Uterus (tissue), 4 donors: ENCODE results near the gene TRMO. TPM values are rescaled to one million over a fixed set of nuclear protein-coding genes. Genes with fewer than 3 reads are reported as not detected.

Experiments used
- DNase-seq, 2 donors: peaks; one replicate each; pipeline ENCODE4 v3.0.0-alpha.2; 2019 to 2020
- H3K27ac ChIP-seq, 2 donors: fragments of 200-600 bp; sonication (generic); 1 replicate in 1 of 2; 2 replicates in 1 of 2; pipeline ENCODE4 v1.5.1; 2016 to 2018
- H3K27me3 ChIP-seq, 2 donors: fragments of 200-600 bp; sonication (generic); one replicate each; pipeline ENCODE4 v1.5.1; 2018 to 2019; ENCODE audit warnings: control low read depth in 1 of 2
- H3K36me3 ChIP-seq, 2 donors: fragments of 200-600 bp; sonication (generic); one replicate each; pipeline ENCODE4 v1.5.1; 2019; ENCODE audit warnings: control low read depth in 1 of 2
- H3K4me1 ChIP-seq, 2 donors: fragments of 200-600 bp; sonication (generic); one replicate each; pipeline ENCODE4 v1.5.1; 2018 to 2019; ENCODE audit warnings: control low read depth in 1 of 2
- H3K4me3 ChIP-seq, 2 donors: fragments of 200-600 bp; sonication (generic); 1 replicate in 1 of 2; 2 replicates in 1 of 2; pipeline ENCODE4 v1.5.1; 2018 to 2019; ENCODE audit warnings: mild to moderate bottlenecking in 1 of 2
- H3K9me3 ChIP-seq, 2 donors: fragments of 200-600 bp; sonication (generic); one replicate each; pipeline ENCODE4 v1.5.1; 2019; ENCODE audit warnings: control low read depth in 1 of 2
- CTCF ChIP-seq, 4 experiments: fragments of 200-600 bp in 2 of 4; fragments of 450-650 bp in 2 of 4; sonication (generic) in 2 of 4; IDR thresholded peaks; one replicate each; pipeline ENCODE4 v1.5.1; 2016 to 2019; ENCODE audit warnings: antibody characterized with exemption in 4 of 4, mild to moderate bottlenecking in 2 of 4, moderate library complexity in 1 of 4
- POLR2A ChIP-seq, 2 donors: fragments of 450-650 bp; IDR thresholded peaks; one replicate each; pipeline ENCODE4 v1.6.1; 2016; ENCODE audit warnings: antibody characterized with exemption in 2 of 2, mild to moderate bottlenecking in 1 of 2, moderate library complexity in 1 of 2
- intact Hi-C: fragments of 100-400 bp; cut with DNase I; formaldehyde crosslinking; loops from one replicate; pipeline ENCODE4 v1.15.1; 2023; ENCODE audit warnings: low total_unique reads
- total RNA-seq, 4 donors: library from RNA; depleted of rRNA in 3 of 4; stranded (reverse); fragments of >200 nt in 3 of 4; gene quantifications; one replicate each; pipeline versions ENCODE4 v1.1.0 to v1.2.4, GENCODE V29; 2014 to 2023
- donor health status: DM: yes; HTN: yes; CAD: no.

TRMO gene
- total RNA-seq, 4 donors from 2014 or later, result 14.1 to 32.6 (median 19.7) TPM

GRCh38 chr9:97943308-97943855, 21.1 kb upstream of the TRMO start:
- H3K4me1 ChIP-seq, result no peaks in the 10 kb centered on the region
- H3K27me3 ChIP-seq, result no peaks in the 10 kb centered on the region
- DNase-seq, result no peak
- H3K27ac ChIP-seq, result no peak overlapping the region
- H3K9me3 ChIP-seq, result no peaks in the 10 kb centered on the region
- intact Hi-C loops, result no loop called here
- H3K36me3 ChIP-seq, result no peaks in the 10 kb centered on the region
- TF ChIP-seq CTCF (IDR thresholded peaks at IDR 0.05) (no peak), POLR2A (IDR thresholded peaks at IDR 0.05) (no peak)
- H3K4me3 ChIP-seq, result no peak overlapping the region

DNA sequence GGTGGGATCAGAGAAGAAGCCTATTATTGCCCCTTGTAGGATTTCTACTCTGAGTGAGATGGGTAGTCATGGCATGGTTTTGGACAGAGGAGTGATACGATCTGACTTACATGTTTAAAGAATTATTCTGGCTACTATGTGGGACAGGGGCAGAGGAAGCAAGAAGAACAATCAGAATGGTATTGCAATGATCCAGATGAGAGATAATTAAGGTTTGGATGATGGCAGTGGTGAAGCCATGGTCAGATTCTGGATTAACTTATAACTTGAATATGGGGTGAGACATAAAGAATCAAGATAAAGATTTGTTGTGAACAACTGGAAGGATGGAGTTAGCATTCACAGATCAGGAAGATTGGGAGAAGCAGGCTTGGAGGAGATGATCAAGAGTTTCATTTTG, 19.0 kb upstream of the TRMO start:
- Histone ChIP-seq H3K36me3 (no peaks in the 10 kb centered on the region), H3K4me1 (no peaks in the 10 kb centered on the region), H3K4me3 (no peak overlapping the region), H3K27ac (no peak overlapping the region), H3K27me3 (peaks cover 0 to 6% of the 10 kb centered on the region in 2 donors), H3K9me3 (no peaks in the 10 kb centered on the region)
- DNase-seq, result no peak
- TF ChIP-seq POLR2A (IDR thresholded peaks at IDR 0.05) (no peak), CTCF (IDR thresholded peaks at IDR 0.05) (no peak)
- intact Hi-C loops, result no loop called here

- Histone ChIP-seq H3K27me3 (peaks cover 0 to 8% of the 10 kb centered on the region in 2 donors), H3K9me3 (no peaks in the 10 kb centered on the region), H3K27ac (no peak overlapping the region), H3K4me3 (no peak overlapping the region), H3K4me1 (no peaks in the 10 kb centered on the region), H3K36me3 (no peaks in the 10 kb centered on the region)
- DNase-seq, result no peak
- TF ChIP-seq CTCF (IDR thresholded peaks at IDR 0.05), result no peak
- TF ChIP-seq POLR2A (IDR thresholded peaks at IDR 0.05), result no peak
- intact Hi-C loops, result no loop called here
These were observed 18.4 kb upstream of the TRMO start for GRCh38 chr9:97940741-97941140.

GRCh38 chr9:97940233-97940632, 17.9 kb upstream of the TRMO start:
- TF ChIP-seq CTCF (IDR thresholded peaks at IDR 0.05) (no peak), POLR2A (IDR thresholded peaks at IDR 0.05) (no peak)
- H3K4me3 ChIP-seq, result no peak overlapping the region
- no peaks in the 10 kb centered on the region for H3K9me3 ChIP-seq
- no peak for DNase-seq
- no peaks in the 10 kb centered on the region for H3K4me1 ChIP-seq
- intact Hi-C loops, result no loop called here
- H3K27ac ChIP-seq, result no peak overlapping the region
- peaks cover 0 to 8% of the 10 kb centered on the region in 2 donors for H3K27me3 ChIP-seq
- no peaks in the 10 kb centered on the region for H3K36me3 ChIP-seq

- no peaks in the 10 kb centered on the region for H3K36me3 ChIP-seq
- no peak for DNase-seq
- no peaks in the 10 kb centered on the region for H3K4me1 ChIP-seq
- intact Hi-C loops, result no loop called here
- no peak within 1 kb of the TSS for H3K27ac ChIP-seq
- TF ChIP-seq CTCF (IDR thresholded peaks at IDR 0.05) (no peak), POLR2A (IDR thresholded peaks at IDR 0.05) (no peak)
- H3K9me3 ChIP-seq, result no peaks in the 10 kb centered on the region
- H3K27me3 ChIP-seq, result peaks cover 0 to 8% of the 10 kb centered on the region in 2 donors
- no peak within 1 kb of the TSS for H3K4me3 ChIP-seq
These were observed 15.9 kb upstream of the TRMO start, which contains the start of gene HEMGN for GRCh38 chr9:97938081-97938644. HEMGN (minus strand) TSS chr9:97938172; CDS start chr9:97938136, 36 bp downstream.
